Bronchial epithelial cell (primary cell): Measurements from ENCODE around the gene RAB7B. TPM values are rescaled to one million over a fixed set of nuclear protein-coding genes. Genes with fewer than 3 reads are reported as not detected.

Experiments used
- DNase-seq: peaks from one replicate; pipeline ENCODE4 v3.0.0-alpha.2; 2010; ENCODE audit warnings: low read depth
- FAIRE-seq: peaks from 2 replicates; lab custom pipeline; 2011; peaks lifted over from hg19 to GRCh38; lab: Jason Lieb, UNC
- H3K27me3 ChIP-seq: 2 replicates; pipeline ENCODE4 v1.5.1; 2011; ENCODE audit warnings: low read length; ENCODE audit not compliant: control insufficient read depth, insufficient read depth
- H3K36me3 ChIP-seq: 2 replicates; pipeline ENCODE4 v1.5.1; 2011; ENCODE audit warnings: low read length; ENCODE audit not compliant: control insufficient read depth, insufficient read depth
- H3K4me3 ChIP-seq: 2 replicates; pipeline ENCODE4 v1.5.1; 2011; ENCODE audit warnings: mild to moderate bottlenecking, low read depth, low read length, control low read depth
- CTCF ChIP-seq: IDR thresholded peaks from 2 replicates; pipeline ENCODE4 v1.5.1; 2011; ENCODE audit warnings: mild to moderate bottlenecking, moderate library complexity, low read length, control low read depth, inconsistent platforms; ENCODE audit not compliant: insufficient read depth, severe bottlenecking
- total RNA-seq: library from RNA; depleted of rRNA; stranded (reverse); fragments of >200 nt; gene quantifications from 2 replicates; pipeline ENCODE4 v1.2.1, GENCODE V29; 2014

The RAB7B gene
- total RNA-seq, 1 donor from 2014 or later = 2.9 TPM

- peaks cover 6% of the 10 kb centered on the region for H3K36me3 ChIP-seq
- no peak for FAIRE-seq
- H3K27me3 ChIP-seq = no peaks in the 10 kb centered on the region
- TF ChIP-seq CTCF = peak; percentile 97
- no peak overlapping the region for H3K4me3 ChIP-seq
- DNase-seq = peak; percentile 68
Measured at GRCh38 chr1:205977402-205978014, 25.7 kb downstream of the RAB7B start.

DNA sequence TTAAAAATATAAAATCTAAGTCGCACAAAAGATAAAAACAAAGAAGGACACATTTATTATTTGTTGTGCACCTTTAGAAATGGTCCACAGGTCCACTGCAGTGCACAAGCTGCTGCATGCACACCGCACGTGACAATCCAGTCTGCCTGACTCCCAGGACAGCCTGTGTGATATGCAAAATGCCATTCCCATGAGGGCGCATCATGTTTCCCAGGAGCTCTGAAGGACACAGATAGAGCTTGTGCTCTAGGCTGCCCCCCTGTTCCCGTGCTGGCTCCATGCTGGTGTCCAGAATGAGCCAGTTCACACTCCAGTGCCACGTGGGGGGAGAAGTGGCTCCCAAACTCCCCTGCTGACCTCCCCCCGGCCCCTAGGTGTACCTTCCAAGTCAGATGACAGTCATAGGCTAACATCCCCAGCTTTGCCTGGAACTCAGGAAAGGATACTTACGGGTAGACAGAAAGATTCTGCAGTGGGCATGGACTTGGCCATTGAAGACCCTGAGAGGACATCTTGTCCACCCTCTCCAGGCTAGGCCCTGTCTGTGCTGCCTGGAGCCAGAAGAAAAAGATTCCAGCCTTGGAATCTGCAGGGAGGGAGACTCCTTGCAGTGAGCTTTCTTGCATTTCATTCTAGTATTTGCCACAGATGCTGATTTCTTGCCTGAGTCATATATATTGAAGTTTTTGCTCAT is 26.3 kb downstream of the RAB7B start:
- DNase-seq (peak; percentile 67), FAIRE-seq (no peak)
- peaks cover 2% of the 10 kb centered on the region for H3K36me3 ChIP-seq
- no peak overlapping the region for H3K4me3 ChIP-seq
- no peak for TF ChIP-seq CTCF
- no peaks in the 10 kb centered on the region for H3K27me3 ChIP-seq

- H3K36me3 ChIP-seq = peaks cover 2% of the 10 kb centered on the region
- TF ChIP-seq CTCF = no peak
- no peaks in the 10 kb centered on the region for H3K27me3 ChIP-seq
- FAIRE-seq (no peak), DNase-seq (peak; percentile 6)
- no peak overlapping the region for H3K4me3 ChIP-seq
Measured at GRCh38 chr1:205976036-205976435, 27.2 kb downstream of the RAB7B start.

DNA sequence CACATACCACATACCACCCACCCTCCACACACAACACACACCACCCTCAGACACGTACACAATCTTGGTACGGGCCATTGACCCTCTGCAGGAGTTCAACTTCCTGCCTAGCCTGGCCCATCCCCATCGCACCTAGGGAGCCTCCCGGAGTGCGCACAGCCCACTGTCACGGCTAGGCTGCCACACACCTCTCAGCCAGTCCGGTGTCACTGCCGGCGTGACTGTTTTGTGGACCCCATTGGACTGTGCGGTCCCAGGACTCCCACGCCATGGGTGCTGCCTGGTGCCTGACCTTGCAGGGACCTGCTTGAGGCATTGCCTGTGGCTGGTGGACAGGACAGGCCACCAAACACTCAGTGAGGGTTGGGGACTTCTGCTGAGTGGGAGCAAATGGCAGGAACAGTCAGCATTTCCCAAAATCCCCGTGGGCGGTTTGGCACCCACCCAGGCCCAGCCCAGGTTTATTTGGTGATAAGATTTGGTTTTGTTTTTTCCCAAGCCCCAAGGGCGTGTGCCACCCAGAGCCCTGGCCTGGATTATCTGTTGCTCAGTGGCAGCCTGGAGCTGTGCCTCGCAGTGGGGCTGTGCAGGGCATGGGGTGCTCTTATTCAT is 27.7 kb downstream of the RAB7B start:
- Histone ChIP-seq H3K27me3 (no peaks in the 10 kb centered on the region), H3K36me3 (peaks cover 1% of the 10 kb centered on the region), H3K4me3 (no peak overlapping the region)
- no peak for TF ChIP-seq CTCF
- FAIRE-seq = no peak
- peak; percentile 5 for DNase-seq

- no peaks in the 10 kb centered on the region for H3K27me3 ChIP-seq
- no peak for TF ChIP-seq CTCF
- DNase-seq = no peak
- H3K4me3 ChIP-seq = no peak overlapping the region
- H3K36me3 ChIP-seq = no peaks in the 10 kb centered on the region
- no peak for FAIRE-seq
Measured at GRCh38 chr1:205974712-205975111, 28.5 kb downstream of the RAB7B start.
